IMR-90 (cell line): ENCODE measurements around the gene FADS2. TPM values are rescaled to one million over a fixed set of nuclear protein-coding genes. Genes with fewer than 3 reads are reported as not detected.

Experiments
- ATAC-seq: fragments of 200-7000 bp; cut with Tn5 transposase; 2 replicates; pipeline ENCODE4 v1.9.1; 2020; ENCODE audit warnings: low read depth, mild to moderate bottlenecking, moderate library complexity
- BruUV-seq: library from RNA; stranded (reverse); fragments of 400-500 nt; replicated peaks from 2 replicates; lab custom pipeline; 2021; lab: Mats Ljungman, UMichigan
- CTCF ChIA-PET: fragments of 300-600 bp; formaldehyde crosslinking; extraction: SDS; loops from one replicate; lab custom pipeline; 2021; ENCODE audit warnings: antibody characterized with exemption; lab: Yijun Ruan, JAX
- POLR2A ChIA-PET: fragments of 300-600 bp; sonication (Branson Sonifier 250); formaldehyde crosslinking; loops from one replicate; lab custom pipeline; 2022; ENCODE audit warnings: antibody characterized with exemption; ENCODE audit not compliant: unreplicated experiment; lab: Charles Lee
- DNase-seq: peaks from one replicate; pipeline ENCODE4 v3.0.0; 2013
- H2AFZ ChIP-seq: replicated peaks from 2 replicates; pipeline ENCODE3; 2013; ENCODE audit warnings: low read length, mild to moderate bottlenecking; ENCODE audit not compliant: poor library complexity
- H2AK5ac ChIP-seq: 2 replicates; pipeline ENCODE4 v1.6.1; 2013; ENCODE audit warnings: low read depth, low read length, inconsistent platforms
- H2AK9ac ChIP-seq: replicated peaks from 2 replicates; pipeline ENCODE3; 2013; ENCODE audit warnings: mild to moderate bottlenecking, low read depth, low read length, moderate library complexity; ENCODE audit not compliant: poor library complexity
- H2BK120ac ChIP-seq: 2 replicates; pipeline ENCODE4 v1.6.1; 2013; ENCODE audit warnings: low read depth, low read length, inconsistent platforms
- H2BK15ac ChIP-seq: 3 replicates; pipeline ENCODE4 v1.6.1; 2013; ENCODE audit warnings: low read depth, low read length, inconsistent platforms
- H2BK20ac ChIP-seq: 2 replicates; pipeline ENCODE4 v1.6.1; 2013; ENCODE audit warnings: low read depth, mild to moderate bottlenecking, inconsistent platforms, low read length, moderate library complexity
- H2BK5ac ChIP-seq: 2 replicates; pipeline ENCODE4 v1.6.1; 2013; ENCODE audit warnings: mild to moderate bottlenecking, low read depth, low read length, inconsistent platforms; ENCODE audit not compliant: poor library complexity, severe bottlenecking
- H3K14ac ChIP-seq: replicated peaks from 2 replicates; pipeline ENCODE4 v1.6.1; 2013; ENCODE audit warnings: low read depth, low read length, inconsistent platforms
- H3K18ac ChIP-seq: 2 replicates; pipeline ENCODE4 v1.6.1; 2013; ENCODE audit warnings: low read depth, low read length, control low read depth
- H3K23ac ChIP-seq: 2 replicates; pipeline ENCODE4 v1.6.1; 2013; ENCODE audit warnings: low read depth, low read length, inconsistent platforms
- H3K27ac ChIP-seq: 2 replicates; pipeline ENCODE4 v1.5.1; 2013; ENCODE audit warnings: mild to moderate bottlenecking, control low read depth, low read length; ENCODE audit not compliant: insufficient read depth
- H3K27me3 ChIP-seq: 2 replicates; pipeline ENCODE4 v1.6.1; 2013; ENCODE audit warnings: low read length; ENCODE audit not compliant: control insufficient read depth, insufficient read depth
- H3K36me3 ChIP-seq: 2 replicates; pipeline ENCODE4 v1.6.1; 2013; ENCODE audit warnings: low read length, mixed read lengths; ENCODE audit not compliant: control insufficient read depth, insufficient read depth
- H3K4ac ChIP-seq: 2 replicates; pipeline ENCODE4 v1.6.1; 2013; ENCODE audit warnings: low read depth, low read length, inconsistent platforms
- H3K4me1 ChIP-seq: 2 replicates; pipeline ENCODE4 v1.6.1; 2013; ENCODE audit warnings: low read length, mixed read lengths; ENCODE audit not compliant: control insufficient read depth, insufficient read depth
- H3K4me2 ChIP-seq: 2 replicates; pipeline ENCODE4 v1.6.1; 2013; ENCODE audit warnings: low read depth, mild to moderate bottlenecking, control low read depth, low read length, moderate library complexity
- H3K4me3 ChIP-seq: 2 replicates; pipeline ENCODE4 v1.5.1; 2013; ENCODE audit warnings: low read depth, mild to moderate bottlenecking, control low read depth, low read length, moderate library complexity; ENCODE audit not compliant: insufficient read depth
- H3K56ac ChIP-seq: 2 replicates; pipeline ENCODE4 v1.6.1; 2013; ENCODE audit warnings: low read length, inconsistent platforms; ENCODE audit not compliant: insufficient read depth; ENCODE audit errors: extremely low read depth
- H3K79me1 ChIP-seq, 2 experiments: 2 replicates each; pipeline ENCODE4 v1.6.1; 2013; ENCODE audit warnings: low read length in 2 of 2, inconsistent platforms in 1 of 2, low read depth in 1 of 2
- H3K9ac ChIP-seq: 2 replicates; pipeline ENCODE4 v1.6.1; 2013; ENCODE audit warnings: low read depth, low read length, control low read depth
- H3K9me1 ChIP-seq: 2 replicates; pipeline ENCODE4 v1.6.1; 2013; ENCODE audit warnings: low read length, inconsistent platforms; ENCODE audit not compliant: insufficient read depth
- H3K9me3 ChIP-seq: 2 replicates; pipeline ENCODE4 v1.6.1; 2013; ENCODE audit warnings: low read length; ENCODE audit not compliant: control insufficient read depth, insufficient read depth
- H4K20me1 ChIP-seq: 2 replicates; pipeline ENCODE4 v1.6.1; 2013; ENCODE audit warnings: low read length, inconsistent platforms; ENCODE audit not compliant: insufficient read depth
- H4K5ac ChIP-seq: 2 replicates; pipeline ENCODE4 v1.6.1; 2013; ENCODE audit warnings: mild to moderate bottlenecking, low read depth, low read length, control low read depth
- H4K8ac ChIP-seq, 2 experiments: 2 replicates each; pipeline ENCODE4 v1.6.1; 2013; ENCODE audit warnings: low read depth in 2 of 2, low read length in 2 of 2, control low read depth in 1 of 2, inconsistent platforms in 1 of 2
- H4K91ac ChIP-seq: 2 replicates; pipeline ENCODE4 v1.6.1; 2013; ENCODE audit warnings: low read depth, low read length, inconsistent platforms; ENCODE audit not compliant: insufficient read depth
- BHLHE40 ChIP-seq: fragments of 150-350 bp; IDR thresholded peaks from 2 replicates; pipeline ENCODE4 v1.6.1; 2016; ENCODE audit warnings: mild to moderate bottlenecking, low read depth, low read length
- CEBPB ChIP-seq: IDR thresholded peaks from 2 replicates; pipeline ENCODE4 v1.6.1; 2012; ENCODE audit warnings: low read depth, low read length, improper control_type of control experiment
- MAZ ChIP-seq: IDR thresholded peaks from 2 replicates; pipeline ENCODE4 v1.6.1; 2012; ENCODE audit warnings: low read depth, mild to moderate bottlenecking, low read length, improper control_type of control experiment, moderate library complexity, borderline replicate concordance
- POLR2A ChIP-seq: IDR thresholded peaks from 2 replicates; pipeline ENCODE4 v1.6.1; 2012; ENCODE audit warnings: mild to moderate bottlenecking, low read depth, low read length
- RCOR1 ChIP-seq: IDR thresholded peaks from 2 replicates; pipeline ENCODE4 v1.6.1; 2012; ENCODE audit warnings: mild to moderate bottlenecking, low read length, improper control_type of control experiment; ENCODE audit not compliant: insufficient replicate concordance
- RFX5 ChIP-seq: IDR thresholded peaks from 2 replicates; pipeline ENCODE4 v1.8.0; 2012; ENCODE audit warnings: low read depth, mild to moderate bottlenecking, low read length, moderate library complexity
- SMC3 ChIP-seq: fragments of 150-350 bp; IDR thresholded peaks from 2 replicates; pipeline ENCODE4 v1.6.1; 2016; ENCODE audit warnings: low read depth, mild to moderate bottlenecking, antibody characterized with exemption, low read length, moderate library complexity
- WGBS, 2 experiments: methylation state at CpG; one replicate each; pipeline versions ENCODE4 v1.1.5 to v1.1.7; 2013; ENCODE audit warnings: missing lambda C conversion rate in 2 of 2; ENCODE audit not compliant: insufficient read length in 1 of 2; ENCODE audit errors: extremely low coverage in 2 of 2; 5-methylcytosine and 5-hydroxymethylcytosine counted together
- dilution Hi-C: fragments of 300-500 bp; cut with HindIII; formaldehyde crosslinking; loops from one replicate; pipeline ENCODE4 v1.14.3; 2018; ENCODE audit warnings: low sequenced_read_pairs; ENCODE audit not compliant: unreplicated experiment
- in situ Hi-C: fragments of 300-500 bp; cut with MboI; formaldehyde crosslinking; loops from 3 replicates; pipeline ENCODE4 v1.14.3; 2019; ENCODE audit warnings: low sequenced_read_pairs, inconsistent platforms, mixed read lengths
- intact Hi-C: fragments of 100-400 bp; cut with micrococcal nuclease; formaldehyde crosslinking; loops from 2 replicates; pipeline ENCODE4 v1.10.0; 2022
- polyA plus RNA-seq, 3 experiments: library from polyadenylated mRNA; depleted of rRNA; stranded (reverse); fragments of >200 nt; gene quantifications; 2 replicates each; pipeline ENCODE4 v1.2.3, GENCODE V29; 2012; ENCODE audit warnings: low replicate concordance in 1 of 3
- total RNA-seq: library from RNA; depleted of rRNA; stranded (reverse); fragments of >200 nt; gene quantifications from 2 replicates; pipeline ENCODE4 v1.2.3, GENCODE V29; 2012
- TF ChIP-seq, protein P1 (sequence below): fragments of 150-350 bp; IDR thresholded peaks from 2 replicates; pipeline ENCODE4 v1.6.1; 2017; ENCODE audit warnings: mild to moderate bottlenecking, antibody characterized with exemption, low read length, low read depth
- TF ChIP-seq, protein P2 (sequence below): conservative IDR thresholded peaks from 2 replicates; pipeline ENCODE4 v1.5.1; 2012; ENCODE audit warnings: mild to moderate bottlenecking, low read depth, low read length, improper control_type of control experiment
- TF ChIP-seq, protein P3 (sequence below): fragments of 150-350 bp; IDR thresholded peaks from 2 replicates; pipeline ENCODE4 v1.6.1; 2016; ENCODE audit warnings: low read depth, mild to moderate bottlenecking, low read length, moderate library complexity, borderline replicate concordance

The FADS2 gene
- total and polyA plus RNA-seq, 2 of the 4 experiments (the other 2 are of a cell fraction), result 33.3 to 88.4 TPM

DNA sequence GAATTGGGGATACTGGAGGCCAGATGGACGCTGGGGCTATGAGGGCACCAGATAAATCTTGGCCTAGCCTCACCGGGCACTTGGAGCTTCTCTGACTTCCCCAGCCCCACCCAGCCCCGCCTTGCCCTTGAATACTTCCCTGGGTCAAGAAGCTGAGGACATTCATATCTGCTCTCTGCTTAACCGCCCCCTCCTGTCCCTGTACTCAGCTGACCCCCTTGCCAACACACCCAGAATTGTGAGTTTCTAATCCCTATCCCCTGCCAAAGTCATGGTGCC is 41.3 kb downstream of the FADS2 start:
- intact Hi-C loops (no loop called here), in situ Hi-C loops (loop anchor here (25.0 kb wide), 1 partner anchor 443 kb away; no protein-coding TSS in a partner anchor), dilution Hi-C loops (no loop called here)
- Histone ChIP-seq H2BK5ac (no peak overlapping the region), H3K79me1 (no peaks in the 10 kb centered on the region), H3K4me2 (no peak overlapping the region), H3K4ac (no peak overlapping the region), H4K20me1 (no peaks in the 10 kb centered on the region; the same call in 1 of the 2 replicates), H3K18ac (no peak overlapping the region), H3K4me1 (peaks cover 2% of the 10 kb centered on the region), H3K9me3 (no peaks in the 10 kb centered on the region), H3K4me3 (no peak overlapping the region), H3K23ac (no peak overlapping the region), H3K56ac (no peak overlapping the region), H2BK20ac (no peak overlapping the region), H2BK120ac (no peak overlapping the region), H2AK9ac (no peak overlapping the region), H3K9me1 (no peaks in the 10 kb centered on the region), H3K9ac (no peak overlapping the region), H4K5ac (no peak overlapping the region), H3K27ac (no peak overlapping the region), H3K36me3 (peaks cover 10% of the 10 kb centered on the region; the same call in 1 of the 2 replicates), H2AFZ (no peak overlapping the region), H3K27me3 (no peaks in the 10 kb centered on the region), H4K8ac (no peak overlapping the region), H4K91ac (no peak overlapping the region), H2AK5ac (no peak overlapping the region), H3K14ac (no peak overlapping the region), H2BK15ac (no peak overlapping the region)
- DNase-seq (no peak), ATAC-seq (no peak)
- no TSS peak for BruUV-seq
- TF ChIP-seq BHLHE40 (no peak), POLR2A (no peak), RFX5 (no peak), CEBPB (no peak), MAZ (no peak), SMC3 (no peak), RCOR1 (no peak)
- TF ChIP-seq, protein P1, sequence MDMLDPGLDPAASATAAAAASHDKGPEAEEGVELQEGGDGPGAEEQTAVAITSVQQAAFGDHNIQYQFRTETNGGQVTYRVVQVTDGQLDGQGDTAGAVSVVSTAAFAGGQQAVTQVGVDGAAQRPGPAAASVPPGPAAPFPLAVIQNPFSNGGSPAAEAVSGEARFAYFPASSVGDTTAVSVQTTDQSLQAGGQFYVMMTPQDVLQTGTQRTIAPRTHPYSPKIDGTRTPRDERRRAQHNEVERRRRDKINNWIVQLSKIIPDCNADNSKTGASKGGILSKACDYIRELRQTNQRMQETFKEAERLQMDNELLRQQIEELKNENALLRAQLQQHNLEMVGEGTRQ, result no peak
- TF ChIP-seq, protein P2, sequence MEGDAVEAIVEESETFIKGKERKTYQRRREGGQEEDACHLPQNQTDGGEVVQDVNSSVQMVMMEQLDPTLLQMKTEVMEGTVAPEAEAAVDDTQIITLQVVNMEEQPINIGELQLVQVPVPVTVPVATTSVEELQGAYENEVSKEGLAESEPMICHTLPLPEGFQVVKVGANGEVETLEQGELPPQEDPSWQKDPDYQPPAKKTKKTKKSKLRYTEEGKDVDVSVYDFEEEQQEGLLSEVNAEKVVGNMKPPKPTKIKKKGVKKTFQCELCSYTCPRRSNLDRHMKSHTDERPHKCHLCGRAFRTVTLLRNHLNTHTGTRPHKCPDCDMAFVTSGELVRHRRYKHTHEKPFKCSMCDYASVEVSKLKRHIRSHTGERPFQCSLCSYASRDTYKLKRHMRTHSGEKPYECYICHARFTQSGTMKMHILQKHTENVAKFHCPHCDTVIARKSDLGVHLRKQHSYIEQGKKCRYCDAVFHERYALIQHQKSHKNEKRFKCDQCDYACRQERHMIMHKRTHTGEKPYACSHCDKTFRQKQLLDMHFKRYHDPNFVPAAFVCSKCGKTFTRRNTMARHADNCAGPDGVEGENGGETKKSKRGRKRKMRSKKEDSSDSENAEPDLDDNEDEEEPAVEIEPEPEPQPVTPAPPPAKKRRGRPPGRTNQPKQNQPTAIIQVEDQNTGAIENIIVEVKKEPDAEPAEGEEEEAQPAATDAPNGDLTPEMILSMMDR, result no peak
- TF ChIP-seq, protein P3, sequence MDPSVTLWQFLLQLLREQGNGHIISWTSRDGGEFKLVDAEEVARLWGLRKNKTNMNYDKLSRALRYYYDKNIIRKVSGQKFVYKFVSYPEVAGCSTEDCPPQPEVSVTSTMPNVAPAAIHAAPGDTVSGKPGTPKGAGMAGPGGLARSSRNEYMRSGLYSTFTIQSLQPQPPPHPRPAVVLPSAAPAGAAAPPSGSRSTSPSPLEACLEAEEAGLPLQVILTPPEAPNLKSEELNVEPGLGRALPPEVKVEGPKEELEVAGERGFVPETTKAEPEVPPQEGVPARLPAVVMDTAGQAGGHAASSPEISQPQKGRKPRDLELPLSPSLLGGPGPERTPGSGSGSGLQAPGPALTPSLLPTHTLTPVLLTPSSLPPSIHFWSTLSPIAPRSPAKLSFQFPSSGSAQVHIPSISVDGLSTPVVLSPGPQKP, result no peak
- ChIA-PET POLR2A (interaction anchor here (0.6 kb wide), 1 partner anchor 72 kb away, joined by 4 read pairs; no protein-coding TSS in a partner anchor), CTCF (no interaction called here)
- WGBS, 2 experiments, result 84% methylated on average over 2 of the region's 4 CpGs; no CpG with 5 or more reads in 1 of the 2 experiments
